Upper lobe of left lung (tissue), 6 donors: Measurements from ENCODE around the gene DNAAF5. TPM values are rescaled to one million over a fixed set of nuclear protein-coding genes. Genes with fewer than 3 reads are reported as not detected.
A peak's percentile ranks its signal among the peaks of the same experiment; 100 is the strongest.

Experiments
- ATAC-seq, 2 donors: fragments of 200-7000 bp; cut with Tn5 transposase; one replicate each; pipeline ENCODE4 v1.9.1; 2022; ENCODE audit warnings: mild to moderate bottlenecking in 2 of 2, moderate library complexity in 2 of 2; ENCODE audit not compliant: low FRiP score in 2 of 2
- DNase-seq, 2 donors: peaks; one replicate each; pipeline ENCODE4 v3.0.0-alpha.2; 2019 to 2020
- H3K27ac ChIP-seq, 4 donors: fragments of 200-600 bp; sonication (generic); one replicate each; pipeline ENCODE4 v1.5.1; 2016 to 2019
- H3K27me3 ChIP-seq, 4 donors: fragments of 200-600 bp; sonication (generic); one replicate each; pipeline ENCODE4 v1.5.1; 2017 to 2019
- H3K36me3 ChIP-seq, 4 donors: fragments of 200-600 bp; sonication (generic); one replicate each; pipeline ENCODE4 v1.5.1; 2016 to 2019
- H3K4me1 ChIP-seq, 4 donors: fragments of 200-600 bp; sonication (generic); one replicate each; pipeline ENCODE4 v1.5.1; 2018 to 2019
- H3K4me3 ChIP-seq, 4 donors: fragments of 200-600 bp; sonication (generic); one replicate each; pipeline ENCODE4 v1.5.1; 2017 to 2019; ENCODE audit warnings: mild to moderate bottlenecking in 2 of 4, moderate library complexity in 1 of 4
- H3K9me3 ChIP-seq, 4 donors: fragments of 200-600 bp; sonication (generic); one replicate each; pipeline ENCODE4 v1.5.1; 2018 to 2019
- CTCF ChIP-seq, 6 experiments: fragments of 450-650 bp in 4 of 6; fragments of 200-600 bp in 2 of 6; sonication (generic) in 2 of 6; IDR thresholded peaks; one replicate each; pipeline ENCODE4 v1.5.1; 2016 to 2019; ENCODE audit warnings: antibody characterized with exemption in 6 of 6
- EP300 ChIP-seq, 4 donors: sonication (generic); formaldehyde crosslinking; IDR thresholded peaks; one replicate each; pipeline ENCODE4 v1.5.1; 2017; ENCODE audit warnings: antibody characterized with exemption in 4 of 4, control low read depth in 2 of 4
- POLR2A ChIP-seq, 4 donors: fragments of 450-650 bp; IDR thresholded peaks; one replicate each; pipeline ENCODE4 v1.5.1; 2016 to 2017; ENCODE audit warnings: antibody characterized with exemption in 4 of 4, mild to moderate bottlenecking in 2 of 4
- POLR2AphosphoS5 ChIP-seq, 2 donors: sonication (generic); formaldehyde crosslinking; IDR thresholded peaks; one replicate each; pipeline ENCODE4 v1.5.1; 2017; ENCODE audit warnings: antibody characterized with exemption in 2 of 2
- WGBS, 2 donors: methylation state at CpG; one replicate each; pipeline ENCODE4 v1.1.5; 2017 to 2018; 5-methylcytosine and 5-hydroxymethylcytosine counted together
- total RNA-seq, 6 donors: library from RNA; depleted of rRNA in 4 of 6; stranded (reverse); fragments of >200 nt in 4 of 6; gene quantifications; one replicate each; pipeline versions ENCODE4 v1.1.0 to v1.2.1, GENCODE V29; 2016 to 2021
- donor health status: DM: no; HTN: no; CAD: no; lungs with moderate emphysema.
- donor health status: DM: no; HTN: yes; CAD: no; lungs with severe emphysema.

Gene DNAAF5
- total RNA-seq, 6 donors from 2014 or later, result 18.2 to 35.6 (median 26.4) TPM

DNA sequence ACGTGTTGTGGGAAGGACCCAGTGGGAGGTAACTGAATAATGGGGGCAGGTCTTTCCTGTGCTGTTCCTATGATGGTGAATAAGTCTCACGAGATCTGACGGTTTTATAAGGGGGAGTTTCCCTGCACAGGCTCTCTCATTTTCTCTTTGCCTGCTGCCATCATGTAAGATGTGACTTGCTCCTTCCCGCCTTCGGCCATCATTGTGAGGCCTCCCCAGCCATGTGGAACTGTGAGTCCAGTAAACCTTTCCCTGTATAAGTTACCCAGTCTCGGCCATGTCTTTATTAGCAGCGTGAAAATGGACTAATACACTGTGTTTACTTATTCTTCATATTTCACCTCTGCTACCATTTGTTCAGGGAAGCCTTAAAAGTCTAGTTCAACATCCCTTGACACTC lies 2.2 kb upstream of the DNAAF5 start:
- Histone ChIP-seq H3K27me3 (no peaks in the 10 kb centered on the region), H3K27ac (no peak overlapping the region), H3K9me3 (no peaks in the 10 kb centered on the region), H3K4me3 (no peak overlapping the region), H3K4me1 (peaks cover 11 to 31% (median 20%) of the 10 kb centered on the region in 4 donors), H3K36me3 (peaks cover 0 to 4% (median 0%) of the 10 kb centered on the region in 4 donors)
- ATAC-seq (no peak), DNase-seq (no peak)
- WGBS, 2 donors, result 92 to 93% methylated on average over 7 of the region's 7 CpGs
- no peak for TF ChIP-seq POLR2A (IDR thresholded peaks at IDR 0.05)
- no peak for TF ChIP-seq CTCF (IDR thresholded peaks at IDR 0.05)
- TF ChIP-seq POLR2AphosphoS5 (IDR thresholded peaks at IDR 0.05), result no peak
- TF ChIP-seq EP300 (IDR thresholded peaks at IDR 0.05), result no peak

GRCh38 chr7:725223-726005 lies 1.1 kb upstream of the DNAAF5 start:
- DNase-seq, result no peak
- Histone ChIP-seq H3K36me3 (peaks cover 0 to 15% (median 8%) of the 10 kb centered on the region in 4 donors), H3K9me3 (no peaks in the 10 kb centered on the region), H3K4me3 (peak overlapping the region in 1 of 4 donors; percentile 97), H3K27me3 (no peaks in the 10 kb centered on the region), H3K4me1 (peaks cover 11 to 31% (median 20%) of the 10 kb centered on the region in 4 donors), H3K27ac (no peak overlapping the region)
- no peak for TF ChIP-seq POLR2AphosphoS5 (IDR thresholded peaks at IDR 0.05)
- no peak for TF ChIP-seq CTCF (IDR thresholded peaks at IDR 0.05)
- TF ChIP-seq POLR2A (IDR thresholded peaks at IDR 0.05), result no peak
- TF ChIP-seq EP300 (IDR thresholded peaks at IDR 0.05), result no peak
- ATAC-seq, result no peak
- WGBS, 2 donors, result 89% methylated on average over 8 of the region's 8 CpGs

DNA sequence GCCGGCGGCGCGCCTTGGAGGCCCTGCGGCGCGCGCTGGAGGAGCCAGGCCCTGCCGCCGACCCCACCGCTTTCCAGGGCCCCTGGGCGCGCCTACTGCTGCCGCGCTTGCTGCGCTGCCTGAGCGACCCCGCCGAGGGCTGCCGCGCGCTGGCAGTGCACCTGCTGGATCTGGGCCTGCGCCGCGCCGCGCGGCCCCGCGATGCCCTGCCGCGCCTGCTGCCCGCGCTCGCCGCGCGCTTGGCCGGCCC lies 280 bp downstream of the DNAAF5 start:
- no peaks in the 10 kb centered on the region for H3K27me3 ChIP-seq
- DNase-seq (no peak), ATAC-seq (peak in 1 of 2 donors; percentile 13)
- WGBS, 2 donors, result 0% methylated on average over 8 of the region's 39 CpGs; no CpG with 5 or more reads in 1 of the 2 donors
- TF ChIP-seq CTCF (IDR thresholded peaks at IDR 0.05) (peak in 1 of 6 experiments; percentile 12), POLR2AphosphoS5 (IDR thresholded peaks at IDR 0.05) (no peak)
- peak overlapping the region; percentile 68 to 76 (median 76) for H3K27ac ChIP-seq
- no peaks in the 10 kb centered on the region for H3K9me3 ChIP-seq
- peaks cover 11 to 33% (median 21%) of the 10 kb centered on the region in 4 donors for H3K4me1 ChIP-seq
- H3K4me3 ChIP-seq, result peak overlapping the region; percentile 75 to 100 (median 98)
- H3K36me3 ChIP-seq, result peaks cover 0 to 23% (median 14%) of the 10 kb centered on the region in 4 donors

GRCh38 chr7:727104-727805 lies 756 bp downstream of the DNAAF5 start, which contains the start of gene PRKAR1B:
Gene PRKAR1B (minus strand): TSS chr7:727281. CDS start chr7:711505, 15,776 bp downstream.
- Histone ChIP-seq H3K9me3 (no peaks in the 10 kb centered on the region), H3K36me3 (peaks cover 0 to 28% (median 16%) of the 10 kb centered on the region in 4 donors), H3K4me3 (peak within 1 kb of the TSS; percentile 75 to 100 (median 98)), H3K4me1 (peaks cover 11 to 38% (median 22%) of the 10 kb centered on the region in 4 donors), H3K27me3 (no peaks in the 10 kb centered on the region), H3K27ac (peak within 1 kb of the TSS; percentile 68 to 76 (median 76))
- peak in 1 of 2 donors; percentile 87 for DNase-seq
- no peak for ATAC-seq
- no peak for TF ChIP-seq EP300 (IDR thresholded peaks at IDR 0.05)
- no peak for TF ChIP-seq POLR2AphosphoS5 (IDR thresholded peaks at IDR 0.05)
- TF ChIP-seq CTCF (IDR thresholded peaks at IDR 0.05), result no peak
- no peak for TF ChIP-seq POLR2A (IDR thresholded peaks at IDR 0.05)
- 3 to 27% methylated on average over 3 to 12 of the region's 66 CpGs for WGBS, 2 donors
